Measurements from ENCODE around the gene DCXR.

DCXR gene

GRCh38 chr17:82047914-82048570 lies 10.5 kb upstream of the DCXR start:
- Mint-ChIP-seq H3K9me3 (no peaks in the 10 kb centered on the region), H3K27ac (no peak overlapping the region), H3K36me3 (ENCODE audit: low read depth) (peaks cover 7% of the 10 kb centered on the region), H3K4me3 (peak overlapping the region; percentile 67 to 73 (median 68)), H3K27me3 (ENCODE audit: low read depth) (no peaks in the 10 kb centered on the region), H3K4me1 (peaks cover 5% of the 10 kb centered on the region)
- TF ChIP-seq CTCF (IDR thresholded peaks at IDR 0.05; ENCODE audit: unreplicated experiment in 3 of 3), result no peak

GRCh38 chr17:82047379-82047778 lies 9.9 kb upstream of the DCXR start:
- H3K36me3 Mint-ChIP-seq (ENCODE audit: low read depth), result peaks cover 7% of the 10 kb centered on the region
- H3K4me3 Mint-ChIP-seq, result peak overlapping the region; percentile 67 to 73 (median 68)
- no peak for TF ChIP-seq CTCF (IDR thresholded peaks at IDR 0.05; ENCODE audit: unreplicated experiment in 3 of 3)
- H3K27me3 Mint-ChIP-seq (ENCODE audit: low read depth), result no peaks in the 10 kb centered on the region
- no peaks in the 10 kb centered on the region for H3K9me3 Mint-ChIP-seq
- no peak overlapping the region for H3K27ac Mint-ChIP-seq
- peaks cover 4% of the 10 kb centered on the region for H3K4me1 Mint-ChIP-seq

- peaks cover 7% of the 10 kb centered on the region for H3K36me3 Mint-ChIP-seq (ENCODE audit: low read depth)
- no peaks in the 10 kb centered on the region for H3K9me3 Mint-ChIP-seq
- H3K27ac Mint-ChIP-seq, result peak overlapping the region in 1 of 3 experiments; percentile 28
- H3K4me1 Mint-ChIP-seq, result peaks cover 4% of the 10 kb centered on the region
- H3K4me3 Mint-ChIP-seq, result peak overlapping the region; percentile 61 to 69 (median 68)
- no peak for TF ChIP-seq CTCF (IDR thresholded peaks at IDR 0.05; ENCODE audit: unreplicated experiment in 3 of 3)
- no peaks in the 10 kb centered on the region for H3K27me3 Mint-ChIP-seq (ENCODE audit: low read depth)
Measured at GRCh38 chr17:82046903-82047302, 9.4 kb upstream of the DCXR start.

GRCh38 chr17:82045936-82046484 lies 8.5 kb upstream of the DCXR start:
- no peaks in the 10 kb centered on the region for H3K9me3 Mint-ChIP-seq
- no peak for TF ChIP-seq CTCF (IDR thresholded peaks at IDR 0.05; ENCODE audit: unreplicated experiment in 3 of 3)
- no peak overlapping the region for H3K27ac Mint-ChIP-seq
- peaks cover 4% of the 10 kb centered on the region for H3K4me1 Mint-ChIP-seq
- no peaks in the 10 kb centered on the region for H3K27me3 Mint-ChIP-seq (ENCODE audit: low read depth)
- peak overlapping the region in 1 of 3 experiments; percentile 69 for H3K4me3 Mint-ChIP-seq
- H3K36me3 Mint-ChIP-seq (ENCODE audit: low read depth), result peaks cover 7% of the 10 kb centered on the region

GRCh38 chr17:82043507-82043906 lies 6.0 kb upstream of the DCXR start:
- Mint-ChIP-seq H3K4me3 (no peak overlapping the region), H3K27me3 (ENCODE audit: low read depth) (peaks cover 3% of the 10 kb centered on the region), H3K36me3 (ENCODE audit: low read depth) (peaks cover 7% of the 10 kb centered on the region), H3K27ac (no peak overlapping the region), H3K4me1 (peaks cover 5% of the 10 kb centered on the region), H3K9me3 (no peaks in the 10 kb centered on the region)
- TF ChIP-seq CTCF (IDR thresholded peaks at IDR 0.05; ENCODE audit: unreplicated experiment in 3 of 3), result no peak

GRCh38 chr17:82042649-82043048 lies 5.2 kb upstream of the DCXR start:
- no peak for TF ChIP-seq CTCF (IDR thresholded peaks at IDR 0.05; ENCODE audit: unreplicated experiment in 3 of 3)
- no peaks in the 10 kb centered on the region for H3K9me3 Mint-ChIP-seq
- peaks cover 5% of the 10 kb centered on the region for H3K36me3 Mint-ChIP-seq (ENCODE audit: low read depth)
- peaks cover 8% of the 10 kb centered on the region for H3K27me3 Mint-ChIP-seq (ENCODE audit: low read depth)
- no peak overlapping the region for H3K27ac Mint-ChIP-seq
- peak overlapping the region in 1 of 3 experiments; percentile 19 for H3K4me3 Mint-ChIP-seq
- H3K4me1 Mint-ChIP-seq, result peaks cover 9% of the 10 kb centered on the region
